SH-SY5Y (cell line): ENCODE measurements around the gene HOXA13.

Source experiments
- GATA2 ChIP-seq: IDR thresholded peaks from 2 replicates; pipeline ENCODE4 v1.6.1; 2011; ENCODE audit warnings: mild to moderate bottlenecking, low read depth, low read length
- GATA3 ChIP-seq: IDR thresholded peaks from 2 replicates; pipeline ENCODE4 v1.6.1; 2011; ENCODE audit warnings: low read depth, mild to moderate bottlenecking, low read length, moderate library complexity

HOXA13 gene

DNA sequence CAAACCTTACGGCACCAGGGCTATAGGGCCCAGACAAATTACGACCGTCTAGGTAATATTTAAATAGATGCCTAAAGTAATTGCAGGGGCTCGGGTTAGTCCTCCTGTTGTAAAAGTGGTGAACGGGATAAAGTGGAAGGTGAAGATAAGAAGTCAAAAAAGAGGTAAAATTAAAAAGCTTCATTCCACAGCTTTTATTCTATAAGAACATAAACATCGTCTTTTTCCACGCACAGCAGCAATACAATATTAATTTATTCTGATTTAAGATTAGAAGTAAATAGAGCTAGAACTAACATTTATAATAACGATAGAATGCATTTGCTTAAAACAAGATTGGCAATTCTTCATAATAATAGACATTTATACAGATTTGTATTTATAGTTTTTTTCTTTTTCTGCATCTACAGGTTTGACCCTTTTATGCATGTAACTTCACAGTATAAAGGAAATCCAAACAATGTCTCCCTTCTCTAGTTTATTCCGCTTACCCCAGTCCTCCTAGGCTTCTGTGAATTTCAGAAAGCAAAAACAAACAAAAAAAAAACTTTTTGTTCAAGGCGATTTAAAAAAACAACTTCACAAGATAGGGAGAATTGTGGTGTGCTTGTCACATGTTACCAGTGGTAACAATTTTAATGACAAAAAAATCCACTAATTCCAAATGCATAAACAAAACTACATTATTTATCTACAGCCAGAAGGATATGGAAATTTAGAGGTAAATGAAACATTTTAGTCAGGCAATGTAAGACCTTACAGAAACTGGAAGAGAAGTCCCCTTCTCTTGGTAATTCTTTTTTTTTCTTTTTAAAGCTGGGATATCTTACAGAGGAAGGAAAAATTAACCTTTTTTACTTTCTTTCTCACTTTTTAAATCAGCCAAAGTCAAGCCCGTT, 29.2 kb downstream of the HOXA13 start:
- TF ChIP-seq GATA2 (no peak), GATA3 (no peak)

- TF ChIP-seq GATA2: no peak
- no peak for TF ChIP-seq GATA3
These were observed 30.0 kb downstream of the HOXA13 start for GRCh38 chr7:27169658-27170425.

GRCh38 chr7:27168265-27168947, 31.5 kb downstream of the HOXA13 start:
- peak; percentile 15; the same call in 1 of the 2 replicates for TF ChIP-seq GATA2
- no peak for TF ChIP-seq GATA3

DNA sequence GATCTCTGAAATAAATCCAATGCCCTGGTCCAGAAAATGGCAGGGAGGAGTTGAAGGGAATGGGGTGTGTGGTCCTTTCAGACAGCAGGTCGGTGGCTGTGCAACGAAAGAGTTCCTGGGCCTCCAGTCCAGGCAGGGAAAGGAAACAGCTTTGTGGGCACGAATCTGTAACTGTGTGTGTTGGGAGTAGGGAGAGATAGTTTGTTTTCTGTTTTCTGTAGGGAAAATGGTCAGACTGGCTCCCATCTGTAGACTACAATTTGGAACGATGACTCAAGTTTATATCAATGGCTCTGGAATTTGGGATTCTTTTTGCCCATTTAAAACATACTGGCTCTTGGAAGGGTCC, 32.0 kb downstream of the HOXA13 start:
- no peak for TF ChIP-seq GATA2
- no peak for TF ChIP-seq GATA3

DNA sequence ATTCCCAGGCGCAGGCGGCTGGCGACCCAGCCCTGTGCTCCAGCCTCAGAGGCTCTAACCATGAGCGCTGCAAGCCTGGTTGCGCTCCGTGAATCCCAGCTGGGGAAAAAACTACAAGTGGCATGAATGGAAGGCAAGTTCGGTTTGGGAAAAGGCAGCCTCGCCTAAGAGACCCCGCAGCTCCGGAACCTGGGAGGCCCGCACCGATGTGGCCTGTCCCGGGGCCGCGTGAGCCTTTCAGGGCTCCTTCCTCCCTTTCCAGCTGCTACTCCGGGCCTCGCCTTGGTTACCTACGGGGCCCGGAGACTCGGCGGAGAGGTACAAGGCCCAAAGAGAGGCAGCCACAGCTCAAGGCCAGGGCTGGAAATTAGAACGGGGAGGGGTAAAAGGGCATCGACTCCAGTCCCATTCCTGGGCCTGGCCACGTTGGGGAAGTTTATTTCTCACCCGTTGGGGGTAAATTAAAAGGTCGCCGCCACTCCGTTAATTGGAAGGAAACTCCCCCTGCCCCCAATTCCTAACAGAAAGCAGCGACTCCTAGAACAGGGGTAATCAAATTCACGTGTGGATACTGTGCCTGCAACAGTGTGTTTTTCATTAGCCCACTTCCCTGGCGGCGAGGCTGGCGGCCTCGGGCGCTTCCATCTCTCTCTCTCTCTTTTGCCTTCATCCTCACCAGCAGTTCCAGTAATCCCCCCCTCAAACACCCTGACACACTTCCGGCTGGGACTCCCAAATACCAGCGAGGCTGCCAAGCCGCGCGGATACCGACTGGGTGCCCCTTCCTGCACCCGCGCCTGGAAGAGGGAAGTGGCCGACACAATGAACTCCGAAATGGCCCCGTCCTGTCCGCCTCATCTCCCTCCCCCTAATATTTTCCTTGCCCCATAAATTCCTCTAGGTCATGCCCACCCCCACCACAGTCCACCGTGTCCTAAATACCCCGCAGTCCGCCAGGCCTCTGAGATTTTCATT, 33.1 kb downstream of the HOXA13 start:
- TF ChIP-seq GATA2 (no peak), GATA3 (no peak)

GRCh38 chr7:27165996-27166530, 33.8 kb downstream of the HOXA13 start:
- TF ChIP-seq GATA2 (no peak), GATA3 (no peak)

GRCh38 chr7:27165089-27165995, 34.5 kb downstream of the HOXA13 start, which contains the start of gene HOXA9:
Gene HOXA9 (minus strand): TSS chr7:27165537. CDS start chr7:27165457, 80 bp downstream.
- TF ChIP-seq GATA2: no peak
- no peak for TF ChIP-seq GATA3

GRCh38 chr7:27164367-27165088, 35.4 kb downstream of the HOXA13 start:
- TF ChIP-seq GATA3 (no peak), GATA2 (no peak)

DNA sequence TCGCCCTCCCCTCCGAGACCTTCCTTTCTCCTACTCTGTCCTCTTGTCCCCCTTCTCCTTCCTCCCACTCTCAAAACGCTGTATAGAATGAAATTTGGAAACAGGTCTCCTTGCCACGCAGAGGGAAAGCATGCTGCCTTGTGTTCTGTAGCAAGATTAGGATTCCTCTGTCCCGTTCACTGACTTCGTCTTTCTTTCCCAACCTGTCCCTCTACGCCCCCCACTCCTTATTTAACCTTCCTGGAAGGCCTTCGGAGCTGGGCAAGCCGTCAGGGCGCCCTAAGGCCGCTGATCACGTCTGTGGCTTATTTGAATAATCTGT, 35.9 kb downstream of the HOXA13 start:
- no peak for TF ChIP-seq GATA2

GRCh38 chr7:27163288-27164044, 36.4 kb downstream of the HOXA13 start:
- TF ChIP-seq GATA2 (no peak), GATA3 (no peak)
